ENCODE data around the gene C6orf47.

C6orf47 gene

GRCh38 chr6:31661262-31662123, 915 bp upstream of the C6orf47 start:
- DNase-seq (ENCODE audit: low read depth, low spot score), result no peak

- no peak for DNase-seq (ENCODE audit: low read depth, low spot score)
Measured at GRCh38 chr6:31659649-31660380, 763 bp downstream of the C6orf47 start.

GRCh38 chr6:31658983-31659648, 1.5 kb downstream of the C6orf47 start:
- no peak for DNase-seq (ENCODE audit: low read depth, low spot score)

GRCh38 chr6:31658158-31658688, 2.4 kb downstream of the C6orf47 start:
- no peak for DNase-seq (ENCODE audit: low read depth, low spot score)

- no peak for DNase-seq (ENCODE audit: low read depth, low spot score)
Measured at GRCh38 chr6:31657406-31658157, 3.0 kb downstream of the C6orf47 start.

- DNase-seq (ENCODE audit: low read depth, low spot score), result no peak
Measured at GRCh38 chr6:31655349-31656237, 5.0 kb downstream of the C6orf47 start, which contains the start of gene APOM. APOM (plus strand) TSS chr6:31655894; CDS start chr6:31655967, 73 bp downstream.

GRCh38 chr6:31654574-31655348, 5.8 kb downstream of the C6orf47 start:
- no peak for DNase-seq (ENCODE audit: low read depth, low spot score)

- DNase-seq (ENCODE audit: low read depth, low spot score), result no peak
Measured at GRCh38 chr6:31652925-31653724, 7.5 kb downstream of the C6orf47 start.

- no peak for DNase-seq (ENCODE audit: low read depth, low spot score)
Measured at GRCh38 chr6:31651602-31652191, 8.9 kb downstream of the C6orf47 start.

GRCh38 chr6:31645325-31645724, 15.3 kb downstream of the C6orf47 start:
- no peak for DNase-seq (ENCODE audit: low read depth, low spot score)

GRCh38 chr6:31643818-31644454, 16.6 kb downstream of the C6orf47 start:
- no peak for DNase-seq (ENCODE audit: low read depth, low spot score)

- no peak for DNase-seq (ENCODE audit: low read depth, low spot score)
Measured at GRCh38 chr6:31642798-31643570, 17.6 kb downstream of the C6orf47 start.

GRCh38 chr6:31641370-31641769, 19.2 kb downstream of the C6orf47 start:
- no peak for DNase-seq (ENCODE audit: low read depth, low spot score)

GRCh38 chr6:31640612-31641011, 20.0 kb downstream of the C6orf47 start:
- no peak for DNase-seq (ENCODE audit: low read depth, low spot score)

GRCh38 chr6:31639449-31639861, 21.1 kb downstream of the C6orf47 start:
- no peak for DNase-seq (ENCODE audit: low read depth, low spot score)

- DNase-seq (ENCODE audit: low read depth, low spot score), result no peak
Measured at GRCh38 chr6:31639043-31639442, 21.5 kb downstream of the C6orf47 start.

Measured in brain pericyte (primary cell).